H9 (cell line): ENCODE results near the gene KRT40. TPM values are rescaled to one million over a fixed set of nuclear protein-coding genes. Genes with fewer than 3 reads are reported as not detected.

Experiments used
- DNase-seq: peaks from one replicate; pipeline ENCODE4 v3.0.0-alpha.2; 2017
- H2AFZ ChIP-seq: one replicate; pipeline ENCODE4 v1.6.1; 2013; ENCODE audit warnings: mild to moderate bottlenecking, low read length, control low read depth, moderate library complexity
- H2AK5ac ChIP-seq: 2 replicates; pipeline ENCODE4 v1.6.1; 2013; ENCODE audit warnings: low read length, control low read depth, mixed read lengths; ENCODE audit not compliant: insufficient read length
- H2BK120ac ChIP-seq: one replicate; pipeline ENCODE4 v1.6.1; 2013; ENCODE audit warnings: low read depth, mild to moderate bottlenecking, low read length, control low read depth, inconsistent platforms; ENCODE audit not compliant: poor library complexity, severe bottlenecking
- H2BK12ac ChIP-seq: 2 replicates; pipeline ENCODE4 v1.6.1; 2013; ENCODE audit warnings: low read length, control low read depth, mixed read lengths, low read depth; ENCODE audit not compliant: insufficient read length
- H2BK15ac ChIP-seq: 2 replicates; pipeline ENCODE4 v1.6.1; 2013; ENCODE audit warnings: low read depth, low read length, control low read depth
- H2BK20ac ChIP-seq: one replicate; pipeline ENCODE4 v1.6.1; 2013; ENCODE audit warnings: low read depth, mild to moderate bottlenecking, low read length, control low read depth, inconsistent platforms; ENCODE audit not compliant: poor library complexity, severe bottlenecking
- H2BK5ac ChIP-seq: 2 replicates; pipeline ENCODE4 v1.6.1; 2013; ENCODE audit warnings: low read length, control low read depth, mixed read lengths; ENCODE audit not compliant: insufficient read length
- H3K14ac ChIP-seq: 2 replicates; pipeline ENCODE4 v1.6.1; 2013; ENCODE audit warnings: low read length, control low read depth; ENCODE audit not compliant: insufficient read depth
- H3K18ac ChIP-seq: 2 replicates; pipeline ENCODE4 v1.6.1; 2013; ENCODE audit warnings: low read depth, mild to moderate bottlenecking, mixed read lengths, low read length, control low read depth; ENCODE audit not compliant: insufficient read length
- H3K23ac ChIP-seq: 2 replicates; pipeline ENCODE4 v1.6.1; 2013; ENCODE audit warnings: low read length, control low read depth, mixed read lengths, low read depth; ENCODE audit not compliant: insufficient read length
- H3K23me2 ChIP-seq: 2 replicates; pipeline ENCODE4 v1.6.1; 2013; ENCODE audit warnings: low read depth, mild to moderate bottlenecking, mixed read lengths, low read length, control low read depth; ENCODE audit not compliant: insufficient read length, poor library complexity, severe bottlenecking
- H3K27ac ChIP-seq: 2 replicates; pipeline ENCODE4 v1.5.1; 2013; ENCODE audit warnings: low read length, control low read depth, mixed read lengths, low read depth; ENCODE audit not compliant: insufficient read length
- H3K27me3 ChIP-seq: 2 replicates; pipeline ENCODE4 v1.6.1; 2013; ENCODE audit warnings: low read length, control low read depth, inconsistent platforms; ENCODE audit not compliant: insufficient read depth
- H3K4ac ChIP-seq: 2 replicates; pipeline ENCODE4 v1.6.1; 2013; ENCODE audit warnings: low read depth, mild to moderate bottlenecking, control low read depth, inconsistent platforms, low read length, moderate library complexity
- H3K4me1 ChIP-seq: 2 replicates; pipeline ENCODE4 v1.6.1; 2013; ENCODE audit warnings: low read length, control low read depth, inconsistent platforms; ENCODE audit not compliant: insufficient read depth
- H3K4me2 ChIP-seq: 2 replicates; pipeline ENCODE4 v1.6.1; 2013; ENCODE audit warnings: low read length, control low read depth, mixed read lengths; ENCODE audit not compliant: insufficient read length, insufficient read depth
- H3K56ac ChIP-seq: 2 replicates; pipeline ENCODE4 v1.6.1; 2013; ENCODE audit warnings: low read depth, mild to moderate bottlenecking, mixed read lengths, low read length, control low read depth; ENCODE audit not compliant: insufficient read length
- H3K79me1 ChIP-seq: 2 replicates; pipeline ENCODE4 v1.6.1; 2013; ENCODE audit warnings: low read depth, mild to moderate bottlenecking, moderate library complexity, low read length, control low read depth, inconsistent platforms; ENCODE audit not compliant: insufficient read depth, poor library complexity, severe bottlenecking
- H3K79me2 ChIP-seq: 2 replicates; pipeline ENCODE4 v1.6.1; 2013; ENCODE audit warnings: low read length, control low read depth, inconsistent platforms; ENCODE audit not compliant: insufficient read depth
- H3K9ac ChIP-seq: 2 replicates; pipeline ENCODE4 v1.6.1; 2013; ENCODE audit warnings: low read length, control low read depth, mixed read lengths; ENCODE audit not compliant: insufficient read length; ENCODE audit errors: extremely low read depth
- H3K9me3 ChIP-seq: one replicate; pipeline ENCODE4 v1.6.1; 2013; ENCODE audit warnings: low read depth, low read length, inconsistent platforms; ENCODE audit not compliant: control insufficient read depth
- H3T11ph ChIP-seq: one replicate; pipeline ENCODE4 v1.6.1; 2013; ENCODE audit warnings: mild to moderate bottlenecking, low read length, control low read depth, inconsistent platforms
- H4K20me1 ChIP-seq: one replicate; pipeline ENCODE4 v1.6.1; 2013; ENCODE audit not compliant: control insufficient read depth, insufficient read length, insufficient read depth
- H4K5ac ChIP-seq: 2 replicates; pipeline ENCODE4 v1.6.1; 2013; ENCODE audit warnings: low read depth, mild to moderate bottlenecking, mixed read lengths, low read length, control low read depth; ENCODE audit not compliant: insufficient read length
- H4K8ac ChIP-seq: replicated peaks from 2 replicates; pipeline ENCODE4 v1.6.1; 2013; ENCODE audit warnings: low read length, control low read depth, mixed read lengths, low read depth; ENCODE audit not compliant: insufficient read length
- H4K91ac ChIP-seq: 2 replicates; pipeline ENCODE4 v1.6.1; 2013; ENCODE audit warnings: low read depth, mild to moderate bottlenecking, moderate library complexity, mixed read lengths, low read length, control low read depth; ENCODE audit not compliant: insufficient read length
- H3K27ac Mint-ChIP-seq, 3 experiments: 2 replicates in 2 of 3; 3 replicates in 1 of 3; pipeline ENCODE4 v1.8.0; 2020 to 2021; ENCODE audit warnings: mixed read lengths in 3 of 3, mild to moderate bottlenecking in 1 of 3, moderate library complexity in 1 of 3
- H3K27me3 Mint-ChIP-seq: 2 replicates; pipeline ENCODE4 v1.8.0; 2021; ENCODE audit warnings: low read depth, mild to moderate bottlenecking, moderate library complexity, mixed read lengths
- H3K36me3 Mint-ChIP-seq, 3 experiments: 2 replicates in 2 of 3; 3 replicates in 1 of 3; pipeline ENCODE4 v1.8.0; 2020 to 2021; ENCODE audit warnings: low read depth in 3 of 3, mixed read lengths in 3 of 3; ENCODE audit not compliant: insufficient read depth in 1 of 3
- H3K4me1 Mint-ChIP-seq, 2 experiments: 2 replicates each; pipeline ENCODE4 v1.8.0; 2020; ENCODE audit warnings: mixed read lengths in 2 of 2
- H3K4me3 Mint-ChIP-seq, 2 experiments: 2 replicates in 1 of 2; 3 replicates in 1 of 2; pipeline ENCODE4 v1.8.0; 2020 to 2021; ENCODE audit warnings: mild to moderate bottlenecking in 2 of 2, mixed read lengths in 2 of 2, moderate library complexity in 1 of 2
- H3K9me3 Mint-ChIP-seq, 2 experiments: 2 replicates in 1 of 2; 3 replicates in 1 of 2; pipeline ENCODE4 v1.8.0; 2020; ENCODE audit warnings: mild to moderate bottlenecking in 2 of 2, mixed read lengths in 2 of 2, moderate library complexity in 1 of 2
- CTCF ChIP-seq: fragments of 200-600 bp; sonication (generic); conservative IDR thresholded peaks from 3 replicates; pipeline ENCODE4 v1.8.0; 2021; ENCODE audit warnings: antibody characterized with exemption, mild to moderate bottlenecking
- WGBS: extraction: QIAGEN DNeasy Blood & Tissue Kit; methylation state at CpG from one replicate; pipeline ENCODE4 v1.1.7; 2013; ENCODE audit warnings: missing lambda C conversion rate, low lambda C conversion rate, mixed read lengths; ENCODE audit not compliant: insufficient read length; ENCODE audit errors: extremely low coverage; 5-methylcytosine and 5-hydroxymethylcytosine counted together
- total RNA-seq: library from RNA; stranded (reverse); gene quantifications from 2 replicates; pipeline ENCODE4 v1.2.1, GENCODE V29; 2021

KRT40 gene
- total RNA-seq, 1 experiment from 2014 or later: not detected

DNA sequence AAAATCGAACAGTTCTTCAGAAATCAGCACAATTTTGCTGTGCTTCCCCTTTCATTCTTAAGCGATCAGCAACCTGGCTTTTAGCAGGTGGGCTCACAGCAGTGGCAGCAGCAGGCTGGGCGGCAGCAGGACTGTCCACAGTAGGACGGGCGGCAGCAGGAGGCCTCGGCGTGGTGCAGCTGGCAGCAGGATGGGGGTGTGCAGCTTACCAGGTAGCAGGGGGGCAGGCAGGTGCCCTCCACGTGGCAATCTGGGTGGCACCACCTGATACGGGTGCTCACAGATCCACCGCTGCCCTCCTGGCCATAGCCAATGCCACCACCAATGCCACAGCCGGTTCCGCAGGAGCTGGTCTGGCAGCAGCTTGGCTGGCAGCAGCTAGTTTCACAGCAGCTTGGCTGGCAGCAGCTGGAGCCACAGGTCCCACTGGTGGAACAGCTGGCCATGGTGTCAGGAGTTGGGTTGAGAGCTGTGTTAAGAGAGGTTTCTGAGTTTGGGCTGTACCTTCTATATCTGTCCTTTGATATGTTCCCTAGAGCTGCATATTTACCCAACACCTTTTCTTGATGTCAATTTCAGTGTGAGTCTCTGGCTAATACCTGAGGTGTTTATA is 45.6 kb upstream of the KRT40 start, which contains the start of gene KRTAP1-4:
KRTAP1-4 (minus strand) TSS at position 563 of the 613 bp plus-strand sequence; CDS start at position 446, 117 bp downstream.
- H3K9me3 ChIP-seq: no peaks in the 10 kb centered on the region
- H3K18ac ChIP-seq: no peak within 1 kb of the TSS
- no peak within 1 kb of the TSS for H3K23ac ChIP-seq
- H3K79me2 ChIP-seq: no peaks in the 10 kb centered on the region
- no peak for TF ChIP-seq CTCF
- no peak for DNase-seq
- no peak within 1 kb of the TSS for H3T11ph ChIP-seq
- no peak within 1 kb of the TSS for H4K8ac ChIP-seq
- WGBS: no CpG with 5 or more reads among the region's 12 CpGs
- no peaks in the 10 kb centered on the region for H3K79me1 ChIP-seq
- no peak within 1 kb of the TSS for H2BK15ac ChIP-seq
- H2BK12ac ChIP-seq: no peak within 1 kb of the TSS
- no peak within 1 kb of the TSS for H2BK120ac ChIP-seq
- no peak within 1 kb of the TSS for H3K4ac ChIP-seq
- no peak within 1 kb of the TSS for H4K5ac ChIP-seq
- Mint-ChIP-seq H3K36me3 (no peaks in the 10 kb centered on the region), H3K27ac (no peak within 1 kb of the TSS), H3K4me1 (peaks cover 0 to 1% of the 10 kb centered on the region in 2 experiments; a peak in 1 of 4 replicates), H3K4me3 (no peak within 1 kb of the TSS; a peak in 1 of 5 replicates), H3K27me3 (peaks cover 3% of the 10 kb centered on the region; the same call in 1 of the 2 replicates), H3K9me3 (no peaks in the 10 kb centered on the region; a peak in 1 of 5 replicates)
- H3K4me1 ChIP-seq: no peaks in the 10 kb centered on the region
- H3K9ac ChIP-seq: no peak within 1 kb of the TSS
- H3K23me2 ChIP-seq: no peaks in the 10 kb centered on the region
- H2AK5ac ChIP-seq: no peak within 1 kb of the TSS
- H4K20me1 ChIP-seq: no peaks in the 10 kb centered on the region
- H2BK20ac ChIP-seq: no peak within 1 kb of the TSS
- no peak within 1 kb of the TSS for H3K56ac ChIP-seq
- no peak within 1 kb of the TSS for H3K4me2 ChIP-seq
- no peak within 1 kb of the TSS for H2AFZ ChIP-seq
- no peak within 1 kb of the TSS for H4K91ac ChIP-seq
- H3K27me3 ChIP-seq: no peaks in the 10 kb centered on the region
- H3K14ac ChIP-seq: no peak within 1 kb of the TSS
- no peak within 1 kb of the TSS for H3K27ac ChIP-seq
- no peak within 1 kb of the TSS for H2BK5ac ChIP-seq
